SK-N-SH (cell line): ENCODE data around the gene CTNND1. TPM values are rescaled to one million over a fixed set of nuclear protein-coding genes. Genes with fewer than 3 reads are reported as not detected.

Experiments used
- CTCF ChIA-PET: fragments of 300-600, 350-600 bp; formaldehyde crosslinking; extraction: SDS; loops from one replicate; lab custom pipeline; 2021; lab: Yijun Ruan, JAX
- POLR2A ChIA-PET: fragments of 350-600 bp; sonication (Branson Sonifier 250); formaldehyde crosslinking; extraction: SDS; loops from one replicate; lab custom pipeline; 2020; ENCODE audit warnings: antibody characterized with exemption, inconsistent platforms; lab: Yijun Ruan, JAX
- DNase-seq: peaks from one replicate; pipeline ENCODE4 v3.0.0; 2012
- H2AFZ ChIP-seq: fragments of 200-600 bp; sonication (generic); 2 replicates; pipeline ENCODE4 v1.8.1; 2016; ENCODE audit warnings: antibody characterized with exemption, mild to moderate bottlenecking, low read depth
- H3F3A ChIP-seq: fragments of 200-600 bp; sonication (generic); replicated peaks from 2 replicates; pipeline ENCODE3; 2016; ENCODE audit warnings: antibody characterized with exemption, mild to moderate bottlenecking; ENCODE audit not compliant: insufficient read depth
- H3K27ac ChIP-seq, 2 experiments: fragments of 200-500 bp in 1 of 2; fragments of 200-600 bp in 1 of 2; sonication (Bioruptor generic) in 1 of 2; sonication (generic), shearing (Covaris generic) in 1 of 2; 2 replicates each; pipeline versions ENCODE4 v1.5.1 to v1.6.1; 2014 to 2016; ENCODE audit warnings: low read depth in 2 of 2, inconsistent platforms in 1 of 2, low read length in 1 of 2, mild to moderate bottlenecking in 1 of 2, mixed read lengths in 1 of 2
- H3K27me3 ChIP-seq: fragments of 200-600 bp; sonication (generic), shearing (Covaris generic); 2 replicates; pipeline ENCODE4 v1.6.1; 2016; ENCODE audit warnings: mixed run types; ENCODE audit not compliant: insufficient read depth
- H3K36me3 ChIP-seq, 2 experiments: fragments of 200-500 bp in 1 of 2; fragments of 200-600 bp in 1 of 2; sonication (Bioruptor generic) in 1 of 2; sonication (generic) in 1 of 2; replicated peaks in 1 of 2; 2 replicates each; pipeline versions ENCODE3 to v1.5.1; 2014 to 2016; ENCODE audit warnings: low read length in 1 of 2, mild to moderate bottlenecking in 1 of 2; ENCODE audit not compliant: insufficient read depth in 2 of 2, control insufficient read depth in 1 of 2
- H3K4me1 ChIP-seq, 2 experiments: fragments of 200-500 bp in 1 of 2; fragments of 200-600 bp in 1 of 2; sonication (Bioruptor generic) in 1 of 2; sonication (generic), shearing (Covaris generic) in 1 of 2; 2 replicates each; pipeline versions ENCODE4 v1.5.1 to v1.6.1; 2014 to 2016; ENCODE audit warnings: low read depth in 1 of 2, low read length in 1 of 2, mixed run types in 1 of 2; ENCODE audit not compliant: insufficient read depth in 2 of 2, control insufficient read depth in 1 of 2
- H3K4me2 ChIP-seq: fragments of 200-600 bp; sonication (generic), shearing (Covaris generic); 2 replicates; pipeline ENCODE4 v1.6.1; 2017; ENCODE audit warnings: mixed run types
- H3K4me3 ChIP-seq, 2 experiments: fragments of 200-500 bp in 1 of 2; fragments of 200-600 bp in 1 of 2; sonication (Bioruptor generic) in 1 of 2; sonication (generic), shearing (Covaris generic) in 1 of 2; 2 replicates each; pipeline versions ENCODE4 v1.5.1 to v1.8.1; 2014 to 2016; ENCODE audit warnings: low read depth in 2 of 2, inconsistent platforms in 1 of 2, low read length in 1 of 2, mild to moderate bottlenecking in 1 of 2, mixed read lengths in 1 of 2, moderate library complexity in 1 of 2
- H3K79me2 ChIP-seq: fragments of 200-600 bp; sonication (generic); 2 replicates; pipeline ENCODE4 v1.8.1; 2017; ENCODE audit warnings: mild to moderate bottlenecking; ENCODE audit not compliant: insufficient read depth
- H3K9ac ChIP-seq: fragments of 200-600 bp; sonication (generic); 2 replicates; pipeline ENCODE4 v1.6.1; 2017; ENCODE audit warnings: mixed run types
- H3K9me2 ChIP-seq: fragments of 200-600 bp; sonication (generic); 2 replicates; pipeline ENCODE4 v1.6.1; 2017; ENCODE audit warnings: mixed run types
- H3K9me3 ChIP-seq: fragments of 200-600 bp; sonication (generic); 2 replicates; pipeline ENCODE4 v1.6.1; 2017; ENCODE audit warnings: mixed run types, mild to moderate bottlenecking, moderate library complexity
- H4K20me1 ChIP-seq: fragments of 200-600 bp; sonication (generic); 2 replicates; pipeline ENCODE4 v1.6.1; 2017; ENCODE audit warnings: mild to moderate bottlenecking, mixed run types; ENCODE audit not compliant: insufficient read depth
- FOXM1 ChIP-seq: IDR thresholded peaks from 2 replicates; pipeline ENCODE4 v1.4.0; 2012; ENCODE audit warnings: low read depth, mild to moderate bottlenecking
- GABPA ChIP-seq: IDR thresholded peaks from 2 replicates; pipeline ENCODE4 v1.4.0; 2012; ENCODE audit warnings: low read depth, mild to moderate bottlenecking
- GATA2 ChIP-seq: sonication (generic); formaldehyde crosslinking; IDR thresholded peaks from 2 replicates; pipeline ENCODE4 v1.5.0; 2020; ENCODE audit warnings: mild to moderate bottlenecking, missing genetic modification reagents
- MXI1 ChIP-seq: IDR thresholded peaks from 2 replicates; pipeline ENCODE4 v1.6.1; 2012; ENCODE audit warnings: mild to moderate bottlenecking, low read depth, low read length, improper control_type of control experiment
- RAD21 ChIP-seq: IDR thresholded peaks from 2 replicates; pipeline ENCODE4 v1.6.1; 2012; ENCODE audit warnings: mild to moderate bottlenecking, low read length
- RFX5 ChIP-seq: IDR thresholded peaks from 2 replicates; pipeline ENCODE4 v1.6.1; 2012; ENCODE audit warnings: mild to moderate bottlenecking, improper control_type of control experiment, low read length
- SMC3 ChIP-seq: IDR thresholded peaks from 2 replicates; pipeline ENCODE4 v1.6.1; 2012; ENCODE audit warnings: low read depth, low read length, improper control_type of control experiment
- TCF12 ChIP-seq: IDR thresholded peaks from 2 replicates; pipeline ENCODE4 v1.4.0; 2012
- TEAD4 ChIP-seq: IDR thresholded peaks from 2 replicates; pipeline ENCODE4 v1.4.0; 2012; ENCODE audit warnings: mild to moderate bottlenecking, borderline replicate concordance; ENCODE audit not compliant: insufficient read depth
- WGBS: methylation state at CpG from one replicate; pipeline ENCODE4 v1.1.6; 2017; ENCODE audit warnings: low lambda C conversion rate; 5-methylcytosine and 5-hydroxymethylcytosine counted together
- polyA plus RNA-seq, 3 experiments: library from polyadenylated mRNA; depleted of rRNA; stranded (reverse); fragments of >200 nt; gene quantifications; 2 replicates each; pipeline ENCODE4 v1.2.3, GENCODE V29; 2012
- TF ChIP-seq, protein P1 (sequence below): IDR thresholded peaks from 2 replicates; pipeline ENCODE4 v1.4.0; 2012; ENCODE audit warnings: low read depth, borderline replicate concordance
- TF ChIP-seq, protein P2 (sequence below): IDR thresholded peaks from 2 replicates; pipeline ENCODE4 v1.6.1; 2012; ENCODE audit warnings: mild to moderate bottlenecking, low read depth, low read length, moderate library complexity
- TF ChIP-seq, protein P3 (sequence below): fragments of 150-350 bp; IDR thresholded peaks from 2 replicates; pipeline ENCODE4 v1.6.1; 2017; ENCODE audit warnings: antibody characterized with exemption, low read length, low read depth, borderline replicate concordance
- TF ChIP-seq, protein P4 (sequence below): fragments of 150-350 bp; IDR thresholded peaks from 2 replicates; pipeline ENCODE4 v1.6.1; 2016; ENCODE audit warnings: mild to moderate bottlenecking, low read depth, low read length
- TF ChIP-seq, protein P5 (sequence below): IDR thresholded peaks from 2 replicates; pipeline ENCODE4; 2012

The CTNND1 gene
- polyA plus RNA-seq, 1 of the 3 experiments (the other 2 are of a cell fraction): 39.4 TPM

DNA sequence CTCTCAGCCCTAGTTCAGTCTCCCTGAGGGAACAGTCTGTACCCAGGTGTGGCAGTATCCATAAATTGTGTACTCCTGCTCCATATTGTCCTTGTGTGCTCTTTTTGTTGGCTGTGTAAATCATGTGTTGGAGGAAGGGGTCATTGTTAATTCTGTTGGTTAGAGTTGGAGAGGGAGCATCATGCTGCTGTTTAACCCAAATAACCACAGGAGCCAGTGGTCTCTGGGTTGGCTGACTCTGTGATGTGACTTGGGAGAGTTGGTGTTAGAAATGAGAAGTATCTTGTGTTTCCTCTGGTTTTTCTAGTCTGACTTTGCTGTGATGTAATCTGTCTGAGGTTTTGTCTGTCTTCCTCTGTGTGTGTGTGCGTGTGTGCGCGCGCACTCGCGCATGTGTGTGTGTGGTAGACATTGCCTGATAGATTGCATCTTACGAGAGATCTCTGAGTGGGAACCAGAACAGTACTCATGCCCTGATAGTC lies 30.5 kb downstream of the CTNND1 start:
- Histone ChIP-seq H3K36me3 (peaks cover 5 to 28% of the 10 kb centered on the region in 2 experiments), H3K4me3 (no peak overlapping the region), H3K79me2 (peaks cover 92% of the 10 kb centered on the region), H3F3A (peaks cover 5% of the 10 kb centered on the region), H3K9me3 (no peaks in the 10 kb centered on the region), H2AFZ (no peak overlapping the region), H3K4me2 (no peak overlapping the region), H3K9ac (no peak overlapping the region), H3K27me3 (no peaks in the 10 kb centered on the region), H4K20me1 (peaks cover 9% of the 10 kb centered on the region), H3K9me2 (no peaks in the 10 kb centered on the region), H3K27ac (no peak overlapping the region), H3K4me1 (peaks cover 0 to 2% of the 10 kb centered on the region in 2 experiments; a peak in 2 of 4 replicates)
- no peak for DNase-seq
- 92% methylated on average over 7 of the region's 7 CpGs for whole genome bisulfite sequencing
- ChIA-PET POLR2A (no interaction called here), CTCF (interaction anchor here (1.6 to 2.2 kb wide), 2 partner anchors 8 to 41 kb away, joined by 6 to 12 read pairs; partner anchors contain the start of gene BTBD18)
- TF ChIP-seq GATA2 (CRISPR knock-in tag) (no peak), MXI1 (no peak), RFX5 (no peak), FOXM1 (no peak), TEAD4 (no peak), RAD21 (no peak), TCF12 (no peak), SMC3 (no peak), GABPA (no peak)
- TF ChIP-seq, protein P1, sequence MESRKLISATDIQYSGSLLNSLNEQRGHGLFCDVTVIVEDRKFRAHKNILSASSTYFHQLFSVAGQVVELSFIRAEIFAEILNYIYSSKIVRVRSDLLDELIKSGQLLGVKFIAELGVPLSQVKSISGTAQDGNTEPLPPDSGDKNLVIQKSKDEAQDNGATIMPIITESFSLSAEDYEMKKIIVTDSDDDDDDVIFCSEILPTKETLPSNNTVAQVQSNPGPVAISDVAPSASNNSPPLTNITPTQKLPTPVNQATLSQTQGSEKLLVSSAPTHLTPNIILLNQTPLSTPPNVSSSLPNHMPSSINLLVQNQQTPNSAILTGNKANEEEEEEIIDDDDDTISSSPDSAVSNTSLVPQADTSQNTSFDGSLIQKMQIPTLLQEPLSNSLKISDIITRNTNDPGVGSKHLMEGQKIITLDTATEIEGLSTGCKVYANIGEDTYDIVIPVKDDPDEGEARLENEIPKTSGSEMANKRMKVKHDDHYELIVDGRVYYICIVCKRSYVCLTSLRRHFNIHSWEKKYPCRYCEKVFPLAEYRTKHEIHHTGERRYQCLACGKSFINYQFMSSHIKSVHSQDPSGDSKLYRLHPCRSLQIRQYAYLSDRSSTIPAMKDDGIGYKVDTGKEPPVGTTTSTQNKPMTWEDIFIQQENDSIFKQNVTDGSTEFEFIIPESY: no peak
- TF ChIP-seq, protein P2, sequence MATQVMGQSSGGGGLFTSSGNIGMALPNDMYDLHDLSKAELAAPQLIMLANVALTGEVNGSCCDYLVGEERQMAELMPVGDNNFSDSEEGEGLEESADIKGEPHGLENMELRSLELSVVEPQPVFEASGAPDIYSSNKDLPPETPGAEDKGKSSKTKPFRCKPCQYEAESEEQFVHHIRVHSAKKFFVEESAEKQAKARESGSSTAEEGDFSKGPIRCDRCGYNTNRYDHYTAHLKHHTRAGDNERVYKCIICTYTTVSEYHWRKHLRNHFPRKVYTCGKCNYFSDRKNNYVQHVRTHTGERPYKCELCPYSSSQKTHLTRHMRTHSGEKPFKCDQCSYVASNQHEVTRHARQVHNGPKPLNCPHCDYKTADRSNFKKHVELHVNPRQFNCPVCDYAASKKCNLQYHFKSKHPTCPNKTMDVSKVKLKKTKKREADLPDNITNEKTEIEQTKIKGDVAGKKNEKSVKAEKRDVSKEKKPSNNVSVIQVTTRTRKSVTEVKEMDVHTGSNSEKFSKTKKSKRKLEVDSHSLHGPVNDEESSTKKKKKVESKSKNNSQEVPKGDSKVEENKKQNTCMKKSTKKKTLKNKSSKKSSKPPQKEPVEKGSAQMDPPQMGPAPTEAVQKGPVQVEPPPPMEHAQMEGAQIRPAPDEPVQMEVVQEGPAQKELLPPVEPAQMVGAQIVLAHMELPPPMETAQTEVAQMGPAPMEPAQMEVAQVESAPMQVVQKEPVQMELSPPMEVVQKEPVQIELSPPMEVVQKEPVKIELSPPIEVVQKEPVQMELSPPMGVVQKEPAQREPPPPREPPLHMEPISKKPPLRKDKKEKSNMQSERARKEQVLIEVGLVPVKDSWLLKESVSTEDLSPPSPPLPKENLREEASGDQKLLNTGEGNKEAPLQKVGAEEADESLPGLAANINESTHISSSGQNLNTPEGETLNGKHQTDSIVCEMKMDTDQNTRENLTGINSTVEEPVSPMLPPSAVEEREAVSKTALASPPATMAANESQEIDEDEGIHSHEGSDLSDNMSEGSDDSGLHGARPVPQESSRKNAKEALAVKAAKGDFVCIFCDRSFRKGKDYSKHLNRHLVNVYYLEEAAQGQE: no peak
- TF ChIP-seq, protein P3, sequence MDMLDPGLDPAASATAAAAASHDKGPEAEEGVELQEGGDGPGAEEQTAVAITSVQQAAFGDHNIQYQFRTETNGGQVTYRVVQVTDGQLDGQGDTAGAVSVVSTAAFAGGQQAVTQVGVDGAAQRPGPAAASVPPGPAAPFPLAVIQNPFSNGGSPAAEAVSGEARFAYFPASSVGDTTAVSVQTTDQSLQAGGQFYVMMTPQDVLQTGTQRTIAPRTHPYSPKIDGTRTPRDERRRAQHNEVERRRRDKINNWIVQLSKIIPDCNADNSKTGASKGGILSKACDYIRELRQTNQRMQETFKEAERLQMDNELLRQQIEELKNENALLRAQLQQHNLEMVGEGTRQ: no peak
- TF ChIP-seq, protein P4, sequence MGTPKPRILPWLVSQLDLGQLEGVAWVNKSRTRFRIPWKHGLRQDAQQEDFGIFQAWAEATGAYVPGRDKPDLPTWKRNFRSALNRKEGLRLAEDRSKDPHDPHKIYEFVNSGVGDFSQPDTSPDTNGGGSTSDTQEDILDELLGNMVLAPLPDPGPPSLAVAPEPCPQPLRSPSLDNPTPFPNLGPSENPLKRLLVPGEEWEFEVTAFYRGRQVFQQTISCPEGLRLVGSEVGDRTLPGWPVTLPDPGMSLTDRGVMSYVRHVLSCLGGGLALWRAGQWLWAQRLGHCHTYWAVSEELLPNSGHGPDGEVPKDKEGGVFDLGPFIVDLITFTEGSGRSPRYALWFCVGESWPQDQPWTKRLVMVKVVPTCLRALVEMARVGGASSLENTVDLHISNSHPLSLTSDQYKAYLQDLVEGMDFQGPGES: no peak
- TF ChIP-seq, protein P5, sequence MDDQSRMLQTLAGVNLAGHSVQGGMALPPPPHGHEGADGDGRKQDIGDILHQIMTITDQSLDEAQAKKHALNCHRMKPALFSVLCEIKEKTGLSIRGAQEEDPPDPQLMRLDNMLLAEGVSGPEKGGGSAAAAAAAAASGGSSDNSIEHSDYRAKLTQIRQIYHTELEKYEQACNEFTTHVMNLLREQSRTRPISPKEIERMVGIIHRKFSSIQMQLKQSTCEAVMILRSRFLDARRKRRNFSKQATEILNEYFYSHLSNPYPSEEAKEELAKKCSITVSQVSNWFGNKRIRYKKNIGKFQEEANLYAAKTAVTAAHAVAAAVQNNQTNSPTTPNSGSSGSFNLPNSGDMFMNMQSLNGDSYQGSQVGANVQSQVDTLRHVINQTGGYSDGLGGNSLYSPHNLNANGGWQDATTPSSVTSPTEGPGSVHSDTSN: no peak
